ENCODE data around the gene PWWP2B.

- TF ChIP-seq CTCF (IDR thresholded peaks at IDR 0.05) (no peak), POLR2A (IDR thresholded peaks at IDR 0.05) (peak in 1 of 4 donors; percentile 47)
Observed at GRCh38 chr10:132420981-132421846, 24.2 kb downstream of the PWWP2B start.

All from esophagus squamous epithelium (tissue), 4 donors.